K562 treated with DMSO at 1 percent for 48 hours (cell line): ENCODE data around the gene UAP1L1. TPM values are rescaled to one million over a fixed set of nuclear protein-coding genes. Genes with fewer than 3 reads are reported as not detected.

Experiments
- total RNA-seq: library from RNA; unstranded; fragments of 300-600 nt; gene quantifications from 2 replicates; pipeline ENCODE4 v1.2.3, GENCODE V29; 2022; ENCODE audit warnings: low replicate concordance; ENCODE audit errors: extremely low read depth

UAP1L1 gene
- not detected in 2 replicates for total RNA-seq

GRCh38 chr9:137077010-137077747 lies at the start of gene UAP1L1:
Gene UAP1L1, plus strand, starts transcription at chr9:137077517. Its CDS starts 16 bp downstream, at chr9:137077533.

DNA sequence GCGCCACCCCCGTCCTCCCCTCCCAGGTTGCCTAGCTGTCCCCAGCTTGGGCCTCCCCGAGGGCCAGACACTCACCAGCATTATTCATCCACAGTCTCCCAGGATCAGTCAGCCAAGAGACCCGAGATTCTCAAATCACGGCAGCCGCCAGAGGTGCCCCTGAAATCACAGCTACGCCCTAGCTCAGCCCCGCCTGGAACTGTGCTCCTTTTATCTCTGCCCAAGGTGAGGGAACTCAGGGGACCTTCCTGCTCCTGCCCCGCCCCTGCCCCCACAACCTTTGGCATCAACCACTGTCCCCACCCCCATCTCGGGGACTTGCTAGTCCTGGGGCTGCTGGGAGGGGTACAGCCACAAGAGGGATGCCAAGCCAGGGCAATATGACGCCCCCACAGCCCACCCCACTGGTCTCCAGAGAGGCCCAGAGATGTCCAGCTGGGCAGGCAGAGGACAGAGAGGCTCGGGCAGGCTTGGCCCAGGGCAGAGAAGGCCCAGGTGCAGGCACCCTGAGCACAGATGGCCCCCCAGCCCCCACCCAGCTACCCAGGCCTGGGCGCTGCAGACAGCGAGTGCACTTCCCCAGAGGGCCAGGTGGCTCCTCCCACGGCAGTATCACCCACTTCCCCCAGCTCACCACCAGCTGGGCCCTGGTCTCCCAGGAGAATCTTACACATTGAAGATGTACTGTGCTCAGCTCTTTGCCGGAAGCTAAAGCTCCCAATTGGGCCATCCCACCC lies 45.2 kb upstream of the UAP1L1 start, which contains the start of gene FUT7:
Gene FUT7 (minus strand): TSS at position 185 of the 737 bp plus-strand sequence. CDS start 97 bp downstream, at position 88.

DNA sequence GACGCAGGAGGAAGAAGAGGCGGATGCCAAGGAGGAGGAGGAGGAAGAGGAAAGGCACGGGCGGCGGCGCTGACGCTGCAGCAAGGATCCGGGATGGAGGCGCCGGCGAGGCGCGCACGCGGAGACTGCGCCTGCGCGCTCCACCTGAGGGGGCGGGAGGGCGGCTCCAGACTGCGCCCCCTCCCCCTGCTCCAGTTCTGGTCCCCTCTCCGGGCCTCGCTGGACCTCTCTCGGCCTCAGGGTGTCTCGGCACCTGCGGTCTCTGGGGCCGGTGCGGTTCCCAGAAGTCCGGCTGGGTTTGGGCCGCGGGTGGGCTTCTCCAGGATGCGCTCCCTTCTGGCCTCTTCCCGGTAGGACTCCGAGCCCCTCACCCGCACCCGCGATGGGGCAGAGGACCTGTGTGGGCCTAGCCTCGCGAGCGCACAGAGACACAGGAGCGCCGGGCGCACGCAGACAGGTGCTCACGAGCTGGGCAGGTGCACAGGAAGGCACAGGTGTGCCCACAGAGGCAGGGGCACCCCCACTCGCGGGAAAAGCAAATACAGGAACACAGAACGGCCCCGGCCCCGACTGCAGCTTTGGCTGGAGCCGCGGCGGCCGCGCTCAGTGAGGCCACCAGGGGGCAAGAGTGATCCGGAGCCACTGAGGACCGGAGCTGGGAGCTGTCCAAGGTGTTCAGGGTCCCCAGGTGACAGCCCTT lies 31.1 kb upstream of the UAP1L1 start, which contains the start of gene NPDC1:
Gene NPDC1 (minus strand): TSS at position 90 of the 700 bp plus-strand sequence. CDS start 188 bp downstream, outside the sequence.

DNA sequence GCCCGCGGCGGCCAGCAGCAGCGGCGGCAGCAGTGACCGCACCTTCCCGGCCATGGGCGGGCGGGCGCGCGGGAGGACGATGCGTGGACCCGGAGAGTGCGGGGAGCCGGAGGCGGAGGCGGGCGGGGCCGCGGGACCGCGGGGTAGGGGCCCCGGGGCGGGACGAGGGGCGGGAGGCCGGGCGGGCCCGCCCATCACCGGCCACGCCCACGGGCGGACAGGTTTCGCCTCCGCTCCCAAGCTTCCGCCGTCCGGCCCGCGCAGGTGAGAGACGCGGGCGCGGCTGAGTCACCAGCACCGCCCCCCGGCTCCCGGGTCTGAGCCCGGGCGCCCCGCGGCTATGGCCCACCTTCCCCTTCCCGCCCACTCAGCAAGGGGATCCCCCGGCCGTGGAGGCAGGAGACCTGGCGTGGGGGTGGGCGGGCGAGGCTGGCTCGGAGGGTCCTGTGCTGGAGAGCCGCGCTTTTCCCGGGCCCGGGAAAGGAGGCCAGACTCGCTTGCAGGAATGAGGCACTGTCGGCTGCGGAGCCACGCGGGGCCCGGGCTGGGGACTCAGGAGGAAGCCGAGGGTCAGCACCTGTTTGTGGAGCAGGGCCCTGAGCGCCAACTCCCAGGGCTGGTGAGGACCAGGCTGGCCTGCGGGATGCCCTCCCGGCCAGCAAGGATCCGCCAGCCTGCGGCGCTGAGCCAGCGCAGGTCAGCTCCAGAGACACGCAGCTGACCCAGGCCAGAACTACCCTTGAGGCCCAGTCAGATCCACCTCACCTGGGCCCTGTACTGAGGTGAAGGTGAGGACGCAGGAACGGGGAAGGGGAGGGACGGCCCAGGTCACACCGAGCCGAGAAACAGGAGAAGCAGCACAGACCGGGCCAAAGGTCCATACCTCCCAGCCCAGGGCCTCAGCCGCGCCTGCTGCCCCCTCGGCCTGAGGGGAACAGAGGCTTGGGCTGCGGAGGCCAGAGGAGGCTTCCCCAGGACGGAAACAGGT lies 23.1 kb upstream of the UAP1L1 start, which contains the start of gene ENTPD2:
Gene ENTPD2 (minus strand): TSS at position 118 of the 988 bp plus-strand sequence. CDS start 64 bp downstream, at position 54.

GRCh38 chr9:137070201-137070905 lies 7.0 kb upstream of the UAP1L1 start, which contains the start of gene SAPCD2:
Gene SAPCD2, minus strand, starts transcription at chr9:137070557. Its CDS starts 97 bp downstream, at chr9:137070460.

DNA sequence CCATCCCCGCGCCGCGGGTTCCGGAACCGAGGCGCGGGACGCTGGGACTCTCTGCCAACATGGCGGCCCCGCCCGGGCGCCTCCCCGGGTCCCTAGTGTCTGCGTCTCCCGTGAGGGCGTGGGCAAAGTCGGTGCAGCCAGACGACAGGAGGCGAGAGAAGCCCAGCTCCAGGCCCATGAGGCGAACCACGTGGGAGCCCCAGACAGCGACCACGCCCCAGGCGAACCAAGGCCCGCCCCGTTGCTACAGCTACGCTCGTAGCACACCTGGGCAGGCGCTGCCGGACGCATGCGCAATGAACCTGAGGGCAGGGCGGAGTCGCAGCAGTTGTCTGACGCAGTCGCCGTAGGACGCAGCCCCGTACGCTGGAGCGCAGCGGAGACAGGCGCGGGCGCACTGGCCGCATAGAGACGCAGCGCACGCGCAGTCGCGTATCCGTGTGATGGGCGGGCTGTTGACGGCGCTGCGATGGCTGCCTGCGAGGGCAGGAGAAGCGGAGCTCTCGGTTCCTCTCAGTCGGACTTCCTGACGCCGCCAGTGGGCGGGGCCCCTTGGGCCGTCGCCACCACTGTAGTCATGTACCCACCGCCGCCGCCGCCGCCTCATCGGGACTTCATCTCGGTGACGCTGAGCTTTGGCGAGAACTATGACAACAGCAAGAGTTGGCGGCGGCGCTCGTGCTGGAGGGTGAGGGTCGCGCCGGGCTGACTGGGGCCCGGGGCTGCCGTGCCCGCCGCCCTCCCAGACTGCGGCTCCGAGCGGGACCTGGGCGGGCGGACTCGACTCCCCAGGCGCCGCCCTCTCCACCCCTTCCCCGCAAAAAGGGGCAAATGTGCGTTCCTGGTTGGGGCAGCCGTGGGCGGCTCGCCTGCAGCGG lies 9.5 kb downstream of the UAP1L1 start, which contains the start of gene MAN1B1:
Gene MAN1B1 (plus strand): TSS at position 455 of the 878 bp plus-strand sequence. CDS start 15 bp downstream, at position 470.

GRCh38 chr9:137114613-137115393 lies 37.5 kb downstream of the UAP1L1 start, which contains the start of gene DPP7:
Gene DPP7, minus strand, starts transcription at chr9:137114733. Its CDS starts 20 bp downstream, at chr9:137114713.

Other genes with a start within 250 kb of the UAP1L1 start
- not detected in 2 replicates for gene AJM1, start 235.0 kb upstream of the UAP1L1 start, total RNA-seq
- gene PHPT1, start 228.1 kb upstream of the UAP1L1 start, total RNA-seq = not detected in 2 replicates
- gene MAMDC4, start 225.2 kb upstream of the UAP1L1 start, total RNA-seq = not detected in 2 replicates
- gene EDF1, start 211.2 kb upstream of the UAP1L1 start, total RNA-seq = not detected in 2 replicates
- gene TRAF2, start 191.0 kb upstream of the UAP1L1 start, total RNA-seq = not detected in 2 replicates
- not detected in 2 replicates for gene FBXW5, start 132.8 kb upstream of the UAP1L1 start, total RNA-seq
- gene C8G, start 132.3 kb upstream of the UAP1L1 start, total RNA-seq = not detected in 2 replicates
- gene LCN12, start 125.2 kb upstream of the UAP1L1 start, total RNA-seq = not detected in 2 replicates
- gene PTGDS, start 100.0 kb upstream of the UAP1L1 start, total RNA-seq = not detected in 2 replicates
- gene LCNL1, start 94.5 kb upstream of the UAP1L1 start, total RNA-seq = not detected in 2 replicates
- gene PAXX, start 85.1 kb upstream of the UAP1L1 start, total RNA-seq = not detected in 2 replicates
- gene CLIC3, start 80.9 kb upstream of the UAP1L1 start, total RNA-seq = not detected in 2 replicates
- not detected in 2 replicates for gene ABCA2, start 49.3 kb upstream of the UAP1L1 start, total RNA-seq
- not detected in 2 replicates for gene FUT7, start 45.4 kb upstream of the UAP1L1 start, total RNA-seq
- gene NPDC1, start 31.3 kb upstream of the UAP1L1 start, total RNA-seq = not detected in 2 replicates
- not detected in 2 replicates for gene ENTPD2, start 23.5 kb upstream of the UAP1L1 start, total RNA-seq
- not detected in 2 replicates for gene SAPCD2, start 7.0 kb upstream of the UAP1L1 start, total RNA-seq
- 167 TPM in 1 of 2 replicates, not detected in the other for gene MAN1B1, start 9.5 kb downstream of the UAP1L1 start, total RNA-seq
- gene DPP7, start 37.2 kb downstream of the UAP1L1 start, total RNA-seq = not detected in 2 replicates
- not detected in 2 replicates for gene GRIN1, start 61.6 kb downstream of the UAP1L1 start, total RNA-seq
- gene LRRC26, start 92.5 kb downstream of the UAP1L1 start, total RNA-seq = not detected in 2 replicates
- not detected in 2 replicates for gene TMEM210, start 94.5 kb downstream of the UAP1L1 start, total RNA-seq
- not detected in 2 replicates for gene ANAPC2, start 111.0 kb downstream of the UAP1L1 start, total RNA-seq
- not detected in 2 replicates for gene SSNA1, start 111.2 kb downstream of the UAP1L1 start, total RNA-seq
- gene TPRN, start 123.2 kb downstream of the UAP1L1 start, total RNA-seq = not detected in 2 replicates
- not detected in 2 replicates for gene TMEM203, start 128.1 kb downstream of the UAP1L1 start, total RNA-seq
- not detected in 2 replicates for gene NDOR1, start 128.2 kb downstream of the UAP1L1 start, total RNA-seq
- gene RNF208, start 144.7 kb downstream of the UAP1L1 start, total RNA-seq = not detected in 2 replicates
- not detected in 2 replicates for gene CYSRT1, start 147.7 kb downstream of the UAP1L1 start, total RNA-seq
- not detected in 2 replicates for gene RNF224, start 150.0 kb downstream of the UAP1L1 start, total RNA-seq
- gene SLC34A3, start 153.4 kb downstream of the UAP1L1 start, total RNA-seq = not detected in 2 replicates
- gene TUBB4B, start 163.8 kb downstream of the UAP1L1 start, total RNA-seq = 943 TPM in 1 of 2 replicates, not detected in the other
- gene STPG3, start 173.8 kb downstream of the UAP1L1 start, total RNA-seq = not detected in 2 replicates
- gene NELFB, start 177.8 kb downstream of the UAP1L1 start, total RNA-seq = not detected in 2 replicates
- gene TOR4A, start 200.2 kb downstream of the UAP1L1 start, total RNA-seq = 87.0 TPM in 1 of 2 replicates, not detected in the other
- gene NRARP, start 224.8 kb downstream of the UAP1L1 start, total RNA-seq = not detected in 2 replicates